Lower leg skin (tissue), 4 donors: ENCODE measurements around the gene NECTIN4. TPM values are rescaled to one million over a fixed set of nuclear protein-coding genes. Genes with fewer than 3 reads are reported as not detected.

ENCODE experiments used
- DNase-seq, 2 donors: peaks; one replicate each; pipeline ENCODE4 v3.0.0-alpha.2; 2019; ENCODE audit warnings: low spot score in 2 of 2
- H3K4me3 ChIP-seq: fragments of 200-600 bp; sonication (generic); 2 replicates; pipeline ENCODE4 v1.5.1; 2017; ENCODE audit warnings: mild to moderate bottlenecking, low read depth; ENCODE audit not compliant: poor library complexity, severe bottlenecking
- POLR2A ChIP-seq, 2 donors: fragments of 450-650 bp; IDR thresholded peaks; one replicate each; pipeline ENCODE4 v1.6.1; 2016 to 2017; ENCODE audit warnings: antibody characterized with exemption in 2 of 2, mild to moderate bottlenecking in 1 of 2, moderate library complexity in 1 of 2
- WGBS, 2 donors: methylation state at CpG; one replicate each; pipeline ENCODE4 v1.1.5; 2018; 5-methylcytosine and 5-hydroxymethylcytosine counted together
- intact Hi-C: fragments of 100-400 bp; cut with DNase I; formaldehyde crosslinking; loops from one replicate; pipeline ENCODE4 v1.15.0; 2023; ENCODE audit warnings: low total_unique reads
- total RNA-seq, 4 donors: library from RNA; depleted of rRNA; stranded (reverse); fragments of >200 nt; gene quantifications; one replicate each; pipeline ENCODE4 v1.1.0, GENCODE V29; 2016
- TF ChIP-seq, protein P1 (sequence below), 3 donors: fragments of 450-650 bp; IDR thresholded peaks; one replicate each; pipeline ENCODE4 v1.5.1; 2016; ENCODE audit warnings: antibody characterized with exemption in 3 of 3, mild to moderate bottlenecking in 3 of 3, moderate library complexity in 2 of 3

Gene NECTIN4
- total RNA-seq, 4 donors from 2014 or later: 176 to 239 (median 208) TPM

DNA sequence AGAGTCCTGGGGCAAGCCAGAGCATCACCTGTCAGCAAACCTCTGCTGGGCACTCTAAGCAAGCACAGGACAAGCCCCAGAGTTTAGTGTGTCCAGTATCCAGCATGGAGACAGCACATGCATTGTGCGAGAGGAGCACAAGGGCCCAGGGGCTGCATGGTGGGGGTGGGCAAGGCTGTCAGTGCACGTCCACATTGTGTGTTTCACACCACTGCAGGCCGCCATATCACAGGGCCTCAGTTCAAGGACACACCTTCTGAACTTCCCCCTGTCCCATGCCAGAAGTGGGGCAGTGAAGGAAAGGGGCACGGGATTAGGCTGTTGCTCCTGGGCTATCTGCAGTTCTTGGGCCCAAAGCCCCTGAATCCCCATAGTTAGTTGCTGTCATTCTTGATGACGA, 49.8 kb downstream of the NECTIN4 start:
- TF ChIP-seq POLR2A (IDR thresholded peaks at IDR 0.05): no peak
- TF ChIP-seq, protein P1, sequence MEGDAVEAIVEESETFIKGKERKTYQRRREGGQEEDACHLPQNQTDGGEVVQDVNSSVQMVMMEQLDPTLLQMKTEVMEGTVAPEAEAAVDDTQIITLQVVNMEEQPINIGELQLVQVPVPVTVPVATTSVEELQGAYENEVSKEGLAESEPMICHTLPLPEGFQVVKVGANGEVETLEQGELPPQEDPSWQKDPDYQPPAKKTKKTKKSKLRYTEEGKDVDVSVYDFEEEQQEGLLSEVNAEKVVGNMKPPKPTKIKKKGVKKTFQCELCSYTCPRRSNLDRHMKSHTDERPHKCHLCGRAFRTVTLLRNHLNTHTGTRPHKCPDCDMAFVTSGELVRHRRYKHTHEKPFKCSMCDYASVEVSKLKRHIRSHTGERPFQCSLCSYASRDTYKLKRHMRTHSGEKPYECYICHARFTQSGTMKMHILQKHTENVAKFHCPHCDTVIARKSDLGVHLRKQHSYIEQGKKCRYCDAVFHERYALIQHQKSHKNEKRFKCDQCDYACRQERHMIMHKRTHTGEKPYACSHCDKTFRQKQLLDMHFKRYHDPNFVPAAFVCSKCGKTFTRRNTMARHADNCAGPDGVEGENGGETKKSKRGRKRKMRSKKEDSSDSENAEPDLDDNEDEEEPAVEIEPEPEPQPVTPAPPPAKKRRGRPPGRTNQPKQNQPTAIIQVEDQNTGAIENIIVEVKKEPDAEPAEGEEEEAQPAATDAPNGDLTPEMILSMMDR (IDR thresholded peaks at IDR 0.05): no peak
- intact Hi-C loops: no loop called here
- DNase-seq: no peak
- WGBS, 2 donors: 91 to 97% methylated on average over 5 of the region's 5 CpGs
- H3K4me3 ChIP-seq: no peak overlapping the region

DNA sequence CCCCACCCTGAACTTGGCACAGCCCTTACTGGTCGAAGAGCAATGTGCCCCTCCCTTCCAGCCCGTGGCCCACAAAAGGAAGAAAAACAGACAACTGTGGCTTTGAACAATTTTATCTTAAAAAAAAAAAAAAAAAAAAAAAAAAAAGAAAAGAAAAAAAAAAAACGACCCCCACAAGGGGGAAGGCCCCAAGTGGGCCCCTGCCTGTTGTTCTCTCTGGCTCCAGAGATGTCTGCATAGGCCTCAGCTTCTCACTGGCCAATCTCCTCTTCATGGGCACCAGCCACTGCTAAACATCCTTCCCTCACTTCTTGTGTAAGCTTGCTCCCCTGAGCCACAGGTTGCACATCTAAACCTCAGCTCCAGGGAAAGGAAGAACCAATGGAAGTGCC, 50.2 kb downstream of the NECTIN4 start:
- intact Hi-C loops: no loop called here
- DNase-seq: no peak
- H3K4me3 ChIP-seq: no peak overlapping the region
- WGBS, 2 donors: 23 to 30% methylated on average over 2 to 3 of the region's 3 CpGs
- TF ChIP-seq, protein P1 (IDR thresholded peaks at IDR 0.05): no peak
- TF ChIP-seq POLR2A (IDR thresholded peaks at IDR 0.05): no peak

GRCh38 chr1:161038523-161039153, 50.7 kb downstream of the NECTIN4 start, which contains the start of gene TSTD1:
TSTD1 (minus strand) TSS chr1:161038964; CDS start chr1:161038889, 75 bp downstream.
- intact Hi-C loops: no loop called here
- peak within 1 kb of the TSS; percentile 56 for H3K4me3 ChIP-seq
- peak; percentile 52 to 93 for DNase-seq
- 27 to 45% methylated on average over 39 to 50 of the region's 54 CpGs for WGBS, 2 donors
- TF ChIP-seq, protein P1 (IDR thresholded peaks at IDR 0.05): no peak
- no peak for TF ChIP-seq POLR2A (IDR thresholded peaks at IDR 0.05)

DNA sequence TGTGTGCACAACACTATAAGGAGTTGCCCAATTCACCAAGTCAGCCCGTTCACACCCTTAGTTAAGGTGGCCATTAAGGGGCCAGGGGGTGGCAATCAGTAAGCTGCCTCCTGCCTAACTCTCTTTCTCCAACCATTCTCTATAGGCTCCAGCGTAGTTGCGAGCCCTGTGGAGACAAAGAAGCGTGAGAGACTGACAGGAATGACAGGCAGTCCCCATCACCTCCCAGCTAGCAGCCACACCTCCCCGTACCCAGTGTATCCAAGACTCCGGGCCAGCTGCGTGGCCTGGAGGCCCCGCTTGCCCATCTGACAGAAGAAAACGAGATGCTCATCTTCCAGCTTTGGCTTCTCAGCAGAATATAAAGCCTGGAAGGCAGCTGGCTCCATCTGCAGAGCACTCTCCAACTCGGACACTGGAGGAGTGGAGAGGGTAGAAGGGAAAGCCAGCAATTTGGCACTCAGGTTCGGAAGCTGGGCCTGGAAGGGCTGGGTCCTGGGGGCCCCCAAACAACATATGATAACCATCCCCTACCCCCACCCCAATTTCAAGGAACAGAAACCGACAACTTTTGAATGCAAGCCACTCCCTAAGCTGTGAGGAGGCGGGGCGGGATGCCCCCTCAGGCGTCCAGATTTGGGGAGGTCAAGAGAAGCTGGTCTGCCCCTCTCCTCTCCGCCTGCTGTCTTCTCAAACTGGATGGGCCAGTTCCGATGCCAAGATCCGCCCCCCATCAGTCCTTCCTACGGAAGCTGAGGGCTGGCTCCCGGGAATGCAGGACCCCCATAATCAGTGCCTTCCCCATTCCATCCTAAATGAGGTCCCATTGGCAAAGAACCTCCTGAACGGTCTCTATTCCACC, 51.5 kb downstream of the NECTIN4 start:
- 50 to 56% methylated on average over 21 of the region's 21 CpGs for WGBS, 2 donors
- DNase-seq: no peak
- intact Hi-C loops: no loop called here
- TF ChIP-seq, protein P1 (IDR thresholded peaks at IDR 0.05): no peak
- no peak for TF ChIP-seq POLR2A (IDR thresholded peaks at IDR 0.05)
- peak overlapping the region; percentile 56 for H3K4me3 ChIP-seq

- intact Hi-C loops: no loop called here
- no peak for TF ChIP-seq POLR2A (IDR thresholded peaks at IDR 0.05)
- TF ChIP-seq, protein P1 (IDR thresholded peaks at IDR 0.05): no peak
- 73 to 76% methylated on average over 2 to 3 of the region's 3 CpGs for WGBS, 2 donors
- H3K4me3 ChIP-seq: no peak overlapping the region
- DNase-seq: no peak
Observed at GRCh38 chr1:161033751-161034150, 55.6 kb downstream of the NECTIN4 start.
